GM21447 (cell line): ENCODE results near the gene PPP6C.
"Not testable (repeated sequence)": the region's sequence is repeated elsewhere in the genome, so short reads cannot be mapped to it uniquely, and the experiment has no call there.

Experiments
- ATAC-seq: cut with Tn5 transposase; IDR thresholded peaks from one replicate; pipeline ENCODE4 v1.9.1; 2021; ENCODE audit not compliant: unreplicated experiment

PPP6C gene

GRCh38 chr9:125189361-125190289 is at the start of gene PPP6C:
Gene PPP6C (minus strand): TSS chr9:125189803. CDS start chr9:125189718, 85 bp downstream.
- ATAC-seq: peak; percentile 96

DNA sequence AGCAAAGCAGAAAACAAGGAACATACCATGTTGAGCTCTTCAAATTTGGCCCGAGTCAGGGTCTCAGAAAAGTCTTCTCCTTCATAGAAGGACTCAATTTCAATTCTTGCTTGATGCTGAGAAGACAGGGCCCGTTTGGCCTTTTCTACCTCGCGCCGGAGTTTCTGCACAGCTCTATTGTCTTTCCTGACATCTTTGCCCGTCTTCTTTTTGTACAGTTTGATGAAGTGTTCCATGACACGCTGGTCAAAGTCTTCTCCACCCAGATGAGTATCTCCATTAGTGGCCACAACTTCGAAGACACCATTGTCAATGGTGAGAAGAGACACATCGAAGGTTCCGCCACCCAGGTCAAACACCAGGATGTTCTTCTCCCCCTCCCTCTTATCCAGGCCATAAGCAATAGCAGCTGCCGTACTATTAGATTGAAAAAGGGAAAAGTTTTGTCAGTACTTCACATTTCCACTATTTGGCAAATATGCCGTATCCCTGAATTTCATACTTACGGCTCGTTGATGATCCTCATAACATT is 49.4 kb upstream of the PPP6C start:
- no peak for ATAC-seq

GRCh38 chr9:125238127-125238914 is 48.7 kb upstream of the PPP6C start:
- ATAC-seq: no peak

- ATAC-seq: not testable (repeated sequence)
Measured at GRCh38 chr9:125236520-125237159, 47.0 kb upstream of the PPP6C start.

DNA sequence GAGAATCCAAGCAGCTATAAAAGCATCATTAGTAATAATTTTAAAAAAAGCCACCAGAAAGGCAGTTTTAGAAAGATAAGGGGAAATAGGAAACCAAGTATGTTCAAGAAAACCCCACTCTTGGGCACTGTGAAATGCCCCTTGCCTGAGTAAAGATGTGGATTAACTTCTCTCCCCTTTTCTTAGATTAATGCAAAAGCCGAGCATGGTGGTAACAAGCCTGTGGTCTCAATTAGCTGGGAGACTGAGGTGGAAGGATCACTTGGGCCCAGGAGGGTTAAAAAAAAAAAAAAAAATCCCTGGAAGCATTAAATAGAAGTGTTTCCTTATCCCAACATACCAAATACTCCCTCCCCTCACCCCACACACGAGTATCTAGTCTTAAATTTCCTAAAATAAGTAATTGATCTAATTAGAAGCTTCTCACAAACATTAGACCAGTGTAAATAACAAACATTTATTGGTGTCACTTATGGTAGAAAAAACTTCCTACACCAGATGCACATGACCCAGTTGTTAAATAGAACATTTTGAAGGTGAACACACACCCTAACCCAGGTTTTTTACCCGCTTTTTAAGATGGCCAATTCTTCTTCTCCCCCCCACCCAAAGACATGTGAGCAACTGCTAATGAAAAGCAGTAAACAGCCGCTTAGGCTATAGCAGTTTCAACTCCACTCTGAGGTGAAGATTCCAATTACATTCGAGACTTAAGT is 46.4 kb upstream of the PPP6C start:
- ATAC-seq: no peak

DNA sequence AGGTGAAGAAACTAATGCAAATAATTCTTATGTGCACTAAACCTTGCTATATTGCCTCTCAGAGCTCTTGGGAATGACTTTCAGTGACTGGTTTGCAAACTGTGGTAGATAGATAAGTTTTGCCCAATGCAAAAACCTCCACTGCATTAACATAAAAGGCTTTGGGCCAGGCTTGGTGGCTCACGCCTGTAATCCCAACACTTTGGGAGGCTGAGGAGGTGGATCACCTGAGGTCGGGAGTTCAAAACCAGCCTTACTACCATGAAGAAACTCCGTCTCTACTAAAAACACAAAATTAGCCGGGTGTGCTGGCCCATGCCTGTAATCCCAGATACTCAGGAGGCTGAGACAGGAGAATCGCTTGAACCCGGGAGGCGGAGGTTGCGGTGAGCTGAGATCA is 44.5 kb upstream of the PPP6C start:
- ATAC-seq: not testable (repeated sequence)

DNA sequence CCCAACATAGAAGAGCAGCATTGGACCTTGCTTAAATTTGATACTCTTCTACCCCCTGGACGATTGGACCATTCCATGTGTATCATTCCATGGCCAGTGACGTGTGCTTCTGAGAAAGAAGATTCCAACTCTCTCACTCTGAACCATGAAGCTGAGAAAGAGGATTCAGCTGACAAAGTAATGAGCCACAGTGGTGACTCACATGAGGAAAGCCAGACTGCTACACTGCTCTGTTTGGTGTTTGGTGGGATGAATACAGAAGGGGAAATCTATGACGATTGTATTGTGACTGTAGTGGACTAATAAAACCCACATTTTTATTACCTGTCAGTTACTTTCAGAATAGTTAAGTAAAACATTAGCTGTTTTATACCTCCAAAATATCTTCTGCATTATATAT is 44.1 kb upstream of the PPP6C start:
- no peak for ATAC-seq

- ATAC-seq: no peak
Measured at GRCh38 chr9:125227761-125228160, 38.2 kb upstream of the PPP6C start.

DNA sequence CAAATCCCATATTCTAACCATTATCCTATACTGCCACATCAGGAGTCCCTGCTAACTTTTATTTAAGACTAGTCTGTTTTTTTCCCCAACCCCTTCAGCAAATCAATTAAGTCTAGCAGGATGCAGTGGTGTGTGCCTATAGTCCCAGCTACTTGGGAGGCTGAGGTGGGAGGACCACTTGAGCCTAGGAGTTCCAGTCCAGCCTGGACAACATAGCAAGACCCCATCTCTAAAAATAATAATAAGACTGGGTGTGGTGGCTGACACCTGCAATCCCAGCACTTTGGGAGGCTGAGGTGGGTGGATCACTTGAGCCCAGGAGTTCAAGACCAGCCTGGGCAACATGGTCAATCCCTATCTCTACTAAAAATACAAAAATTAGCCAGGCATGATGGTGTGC is 35.3 kb upstream of the PPP6C start:
- not testable (repeated sequence) for ATAC-seq

GRCh38 chr9:125218621-125219020 is 29.0 kb upstream of the PPP6C start:
- ATAC-seq: no peak

DNA sequence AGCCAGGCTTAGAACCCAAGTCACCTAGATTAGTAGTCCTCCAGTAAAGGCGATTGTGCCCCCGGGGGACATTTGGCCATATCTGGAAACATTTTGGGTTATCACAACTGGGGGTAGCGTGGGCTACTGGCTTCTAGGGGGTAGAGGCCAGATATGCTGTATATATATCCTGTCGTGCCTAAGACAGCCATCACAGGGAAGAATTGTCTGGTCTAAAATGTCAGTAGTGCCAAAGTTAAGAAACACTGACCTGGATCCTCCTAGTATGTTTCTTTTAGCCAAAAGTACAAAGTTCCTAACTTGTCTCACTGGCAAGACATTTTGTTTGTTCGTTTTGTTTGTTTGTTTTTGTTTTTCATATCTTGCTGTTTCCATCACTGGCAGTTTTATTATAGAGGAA is 24.6 kb upstream of the PPP6C start:
- no peak for ATAC-seq

GRCh38 chr9:125204477-125204876 is 14.9 kb upstream of the PPP6C start:
- no peak for ATAC-seq

- no peak for ATAC-seq
Measured at GRCh38 chr9:125202846-125203618, 13.4 kb upstream of the PPP6C start.

DNA sequence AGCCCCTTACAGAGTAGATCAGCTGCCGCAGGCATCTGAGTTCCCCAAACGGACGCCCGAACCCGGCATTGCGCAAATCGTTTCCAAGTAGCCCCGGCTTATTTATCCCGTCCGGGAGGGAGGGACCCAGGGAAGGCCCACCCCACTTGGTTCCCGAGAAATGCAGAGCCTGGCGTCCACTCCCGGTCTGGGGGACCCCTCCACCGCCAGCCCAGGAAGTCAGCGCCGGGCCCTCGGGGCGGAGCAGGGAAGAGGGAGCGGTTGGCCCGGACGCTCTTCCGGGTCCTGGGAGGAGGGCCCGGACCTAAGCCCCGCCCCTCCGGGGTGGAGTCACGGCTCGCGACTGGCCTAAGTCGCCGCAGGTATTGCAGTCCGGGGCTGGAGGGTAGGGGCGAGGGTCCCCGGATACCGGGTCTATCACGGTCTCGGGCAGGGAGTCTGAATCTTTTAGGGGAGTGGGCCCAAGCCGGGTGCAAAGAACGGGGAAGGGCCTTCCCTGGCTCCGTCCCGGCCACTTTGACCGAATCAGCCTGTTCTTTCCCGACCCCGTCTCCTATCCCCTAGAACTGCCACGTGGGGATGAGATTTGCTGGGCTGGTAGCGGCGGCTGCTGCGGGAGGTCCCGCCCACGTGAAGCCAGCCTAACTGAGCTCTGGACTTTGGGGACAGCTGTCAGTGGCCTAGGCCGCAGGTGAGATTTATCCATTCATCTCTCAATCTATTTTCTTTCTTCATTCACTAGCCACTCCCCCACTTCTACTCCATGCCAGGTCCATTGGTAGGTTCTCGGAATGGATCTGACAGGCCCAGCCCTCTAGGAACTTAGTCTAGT is 10.8 kb upstream of the PPP6C start, which contains the start of gene RABEPK:
RABEPK (plus strand) TSS at position 327 of the 832 bp plus-strand sequence. CDS start 2,472 bp downstream, outside the sequence.
- peak; percentile 91 for ATAC-seq

- ATAC-seq: not testable (repeated sequence)
Measured at GRCh38 chr9:125195591-125195990, 6.0 kb upstream of the PPP6C start.

DNA sequence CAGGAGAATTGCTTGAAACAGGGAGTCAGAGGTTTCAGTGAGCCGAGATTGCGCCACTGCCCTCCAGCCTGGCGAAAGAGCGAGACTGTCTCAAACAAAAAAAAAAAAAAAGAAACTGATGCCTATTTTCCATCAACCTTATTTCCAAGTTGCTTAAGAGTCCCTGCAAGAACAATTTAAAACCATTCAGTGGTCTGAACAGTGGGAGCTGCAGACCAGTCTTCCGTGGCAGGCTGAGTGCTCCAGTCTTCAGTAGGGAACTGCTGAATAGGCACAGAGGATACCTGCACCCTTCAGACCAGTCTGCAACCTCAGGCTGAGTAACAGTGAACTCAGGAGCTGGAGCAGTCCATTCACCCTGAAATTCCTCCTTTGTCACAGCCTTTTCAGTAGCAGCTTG is 4.9 kb upstream of the PPP6C start:
- not testable (repeated sequence) for ATAC-seq

- no peak for ATAC-seq
Measured at GRCh38 chr9:125190361-125190801, 778 bp upstream of the PPP6C start.

GRCh38 chr9:125189011-125189360 is 617 bp downstream of the PPP6C start:
- peak; percentile 27 for ATAC-seq

DNA sequence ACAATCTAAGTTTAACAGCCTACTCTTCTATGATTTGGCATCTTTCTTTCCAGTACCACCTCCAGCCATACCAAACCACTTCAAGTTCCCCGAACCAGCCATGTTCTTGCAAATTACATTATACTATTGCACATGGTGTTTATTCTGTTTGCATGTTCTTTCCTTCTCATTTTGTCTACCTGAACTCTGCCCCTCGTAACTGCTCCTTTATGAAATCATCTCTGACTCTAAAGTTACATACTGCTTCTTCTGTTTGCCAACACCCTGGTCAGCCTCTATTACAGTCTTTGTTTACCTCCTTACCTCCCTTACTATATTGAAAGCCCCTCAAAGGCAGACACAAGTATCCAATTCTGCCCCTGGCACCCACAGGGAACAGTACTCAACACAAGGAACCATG is 6.0 kb downstream of the PPP6C start:
- no peak for ATAC-seq
